SW480 (cell line): Measurements from ENCODE around the gene DPYSL4.

Source experiments
- DNase-seq: peaks from one replicate; pipeline ENCODE4 v3.0.0-alpha.2; 2016; ENCODE audit warnings: low spot score

Gene DPYSL4

GRCh38 chr10:132186488-132187429 lies at the start of gene DPYSL4:
DPYSL4 (plus strand) TSS chr10:132186948; CDS start chr10:132187064, 116 bp downstream.
- DNase-seq: no peak

GRCh38 chr10:132137111-132138072 lies 49.4 kb upstream of the DPYSL4 start:
- no peak for DNase-seq

- DNase-seq: no peak
These were observed 48.6 kb upstream of the DPYSL4 start for GRCh38 chr10:132138133-132138532.

- DNase-seq: no peak
These were observed 48.2 kb upstream of the DPYSL4 start for GRCh38 chr10:132138596-132138995.

DNA sequence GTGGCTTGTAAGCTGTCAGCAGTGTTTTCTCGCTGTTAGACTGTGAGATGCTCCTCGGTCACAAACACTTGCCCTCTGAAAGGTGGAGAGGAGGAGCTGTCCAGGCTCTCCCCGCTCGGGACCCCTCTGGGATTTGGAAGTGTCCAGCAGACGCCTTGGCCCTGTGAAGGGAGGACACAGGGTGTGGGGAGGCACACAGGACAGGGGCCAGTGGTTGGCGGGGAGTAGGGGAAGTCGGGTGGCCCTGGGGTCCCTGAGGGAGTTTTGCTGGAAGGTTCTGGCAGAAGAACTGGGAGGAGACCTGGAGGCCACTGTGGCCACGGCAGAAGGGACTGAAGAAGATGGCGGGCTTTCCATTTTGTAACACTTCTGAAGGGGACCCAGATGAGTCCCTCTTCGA lies 47.2 kb upstream of the DPYSL4 start:
- DNase-seq: no peak

- DNase-seq: no peak
These were observed 46.4 kb upstream of the DPYSL4 start for GRCh38 chr10:132140167-132140925.

DNA sequence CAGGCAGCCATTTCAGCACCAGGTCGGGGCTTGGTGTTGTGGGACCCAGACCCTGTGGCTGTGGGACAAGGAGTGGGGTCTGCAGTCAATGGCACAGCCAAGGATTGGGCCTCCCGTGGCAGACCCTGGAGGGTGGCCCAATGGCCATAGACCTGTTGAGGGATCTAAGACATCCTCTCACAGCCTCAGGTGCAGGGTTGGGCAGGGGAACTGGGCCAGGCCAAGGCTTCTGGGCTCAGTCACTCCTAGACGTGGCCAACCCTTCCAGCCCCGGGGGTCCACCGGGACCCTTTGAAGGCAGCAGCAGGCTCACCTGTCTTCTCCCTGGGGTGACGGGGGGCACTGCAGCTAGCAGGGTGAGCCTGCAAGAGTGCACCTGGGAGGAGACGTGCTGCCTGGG lies 45.7 kb upstream of the DPYSL4 start:
- no peak for DNase-seq

DNA sequence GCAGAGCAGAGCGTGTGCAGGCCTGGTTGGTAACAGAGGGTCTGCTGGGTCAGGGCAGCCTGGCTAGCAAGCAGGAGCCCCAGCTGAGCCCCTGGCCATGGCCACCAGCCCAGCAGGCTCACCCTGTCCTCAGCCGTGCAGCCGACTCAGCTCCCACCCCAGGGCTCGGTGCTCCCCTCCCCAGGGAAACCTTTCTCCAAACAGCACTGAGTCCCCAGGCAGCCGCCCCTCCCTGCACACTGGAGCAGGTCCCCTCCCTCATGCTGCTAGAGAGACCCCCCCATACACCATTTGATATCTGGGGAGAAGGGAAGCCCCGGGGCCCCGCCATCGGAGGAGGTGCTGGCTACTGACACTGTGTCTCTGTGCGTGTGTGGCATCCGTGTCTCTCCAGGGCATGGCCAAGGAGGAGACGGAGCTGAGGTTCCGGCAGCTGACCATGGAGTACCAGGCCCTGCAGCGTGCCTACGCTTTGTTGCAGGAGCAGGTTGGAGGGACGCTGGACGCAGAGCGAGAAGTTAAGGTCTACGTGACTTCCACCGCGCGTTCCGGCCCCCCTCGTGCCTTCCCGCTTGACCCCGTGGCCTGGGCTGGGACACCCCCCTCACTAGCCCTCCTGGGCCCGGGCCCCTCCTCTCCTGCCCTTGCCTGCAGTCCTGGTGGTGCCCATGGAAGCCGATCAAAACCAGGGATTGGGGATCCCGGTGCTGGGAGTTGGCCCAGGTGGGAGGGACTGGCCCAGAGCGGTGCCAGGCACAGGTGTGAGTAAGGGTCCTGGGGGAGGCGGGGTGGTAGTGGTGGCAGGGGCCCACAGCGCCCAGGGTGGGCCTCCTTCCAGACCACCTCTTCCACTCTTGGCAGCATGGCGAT lies 45.0 kb upstream of the DPYSL4 start:
- DNase-seq: no peak

- peak; percentile 25 for DNase-seq
These were observed 44.2 kb upstream of the DPYSL4 start for GRCh38 chr10:132142396-132143161.

- DNase-seq: no peak
These were observed 43.6 kb upstream of the DPYSL4 start for GRCh38 chr10:132143162-132143561.

DNA sequence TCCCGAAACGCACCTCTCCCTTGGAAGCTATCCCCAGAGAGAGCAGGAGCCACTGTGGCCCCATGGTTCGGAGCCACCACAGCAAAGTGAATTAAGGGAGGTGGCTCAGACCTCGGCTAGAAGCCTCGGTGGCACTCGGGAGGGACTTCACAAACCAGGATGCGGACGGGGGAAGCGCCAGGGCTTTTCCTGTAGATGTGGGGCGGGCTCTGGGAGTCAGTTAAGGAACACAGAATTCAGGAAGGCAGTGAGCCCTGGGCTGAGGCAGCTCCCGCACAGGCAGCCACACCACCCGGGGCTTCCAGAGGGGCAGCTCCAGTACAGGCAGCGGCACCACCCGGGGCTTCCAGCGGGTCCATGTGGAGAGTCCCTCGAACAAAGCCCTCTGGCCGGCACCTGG lies 42.7 kb upstream of the DPYSL4 start:
- no peak for DNase-seq

DNA sequence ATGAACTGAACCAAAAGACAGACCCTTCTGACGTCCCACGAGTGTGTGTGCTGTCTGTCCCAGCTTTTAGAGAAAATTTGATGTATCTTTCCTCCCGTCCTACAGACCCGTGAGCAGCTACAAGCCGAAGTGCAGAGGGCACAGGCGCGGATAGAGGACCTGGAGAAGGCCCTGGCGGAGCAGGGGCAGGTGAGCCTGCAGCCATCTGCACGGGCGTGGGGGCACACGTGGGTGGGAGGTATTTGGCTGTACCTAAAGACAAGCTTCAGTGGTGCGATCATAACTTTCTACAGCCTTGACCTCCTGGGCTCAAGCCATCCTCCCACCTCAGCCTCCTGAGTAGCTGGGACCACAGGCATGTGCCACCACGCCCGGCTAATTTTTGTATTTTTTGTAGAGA lies 41.7 kb upstream of the DPYSL4 start:
- no peak for DNase-seq

DNA sequence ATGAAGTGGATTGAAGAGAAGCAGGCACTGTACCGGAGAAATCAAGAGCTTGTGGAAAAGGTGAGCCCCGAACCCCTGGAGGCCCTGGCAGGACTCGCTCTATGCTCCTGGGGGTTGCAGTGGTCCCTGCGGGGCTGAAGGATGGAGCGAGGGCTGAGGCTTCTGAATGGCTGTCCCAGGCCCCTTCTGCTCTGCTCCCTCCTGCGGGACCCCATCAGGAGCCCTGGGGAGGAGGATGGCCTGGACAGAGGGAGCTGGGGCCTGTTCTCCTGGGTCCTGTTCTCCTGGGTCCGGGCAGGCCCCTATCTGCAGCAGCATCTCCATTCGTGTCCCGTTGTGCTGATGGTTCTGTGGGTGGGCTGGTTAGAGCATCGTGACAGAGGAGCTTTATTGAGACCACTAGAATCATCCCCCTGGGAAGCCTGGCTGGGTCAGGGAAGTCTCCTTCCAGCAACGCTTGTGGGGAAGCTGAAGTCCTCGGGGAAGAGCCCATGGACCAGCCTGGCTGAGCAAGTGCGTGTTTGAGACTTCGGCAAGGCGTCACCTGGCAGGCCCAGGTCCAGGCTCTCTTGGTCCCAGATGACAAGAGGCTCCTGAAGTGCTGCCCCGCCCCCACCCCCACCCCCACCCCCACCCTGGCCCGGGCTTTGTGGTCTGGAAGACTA lies 41.1 kb upstream of the DPYSL4 start:
- DNase-seq: no peak

GRCh38 chr10:132146271-132146671 lies 40.5 kb upstream of the DPYSL4 start:
- DNase-seq: no peak

DNA sequence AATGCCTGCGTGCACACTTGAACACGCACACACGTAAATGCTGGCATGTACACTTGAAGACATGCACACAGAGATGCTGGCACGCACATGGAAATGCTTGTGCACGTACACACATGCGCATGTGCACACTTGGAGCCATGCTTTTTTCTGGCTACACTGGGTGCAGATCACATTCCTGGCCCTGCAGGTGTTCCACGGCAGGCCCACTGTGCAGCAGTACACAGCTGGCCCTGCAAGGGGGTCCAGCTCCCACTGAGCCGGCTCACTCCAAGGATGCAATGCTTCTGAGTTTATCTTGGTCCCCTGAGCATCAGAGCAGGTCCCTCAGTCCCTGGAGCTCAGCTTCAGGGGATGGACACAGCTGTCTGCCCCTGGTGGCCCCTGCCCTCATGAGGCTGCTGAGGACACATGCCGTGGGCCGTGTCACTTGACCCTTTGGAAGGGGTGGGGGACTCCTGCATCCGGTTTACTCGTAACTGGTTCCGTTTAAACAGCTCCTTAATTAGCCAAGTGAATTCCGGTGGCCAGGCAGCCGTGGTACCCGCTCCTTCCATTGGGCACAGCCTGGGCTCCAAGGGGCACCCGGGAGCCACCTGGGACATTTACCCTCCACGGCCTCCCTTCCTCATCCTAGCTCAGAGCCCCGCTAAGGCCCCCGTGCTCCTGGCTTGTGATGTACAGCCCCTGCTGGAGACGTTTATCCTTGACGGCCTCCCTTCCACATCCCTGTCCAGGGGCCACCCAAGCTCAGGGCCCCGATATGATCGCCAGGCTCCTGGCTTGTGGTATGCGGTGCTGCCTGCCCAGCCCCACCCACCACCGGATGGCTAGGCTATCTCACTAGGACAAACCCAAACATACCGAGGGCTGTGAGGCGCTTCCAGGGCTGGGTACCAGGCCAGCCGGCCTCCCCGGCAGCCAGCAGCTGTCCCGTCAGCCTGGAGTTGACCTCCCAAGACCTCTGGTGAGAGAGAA lies 39.5 kb upstream of the DPYSL4 start:
- no peak for DNase-seq

- no peak for DNase-seq
These were observed 38.2 kb upstream of the DPYSL4 start for GRCh38 chr10:132148261-132149251.

DNA sequence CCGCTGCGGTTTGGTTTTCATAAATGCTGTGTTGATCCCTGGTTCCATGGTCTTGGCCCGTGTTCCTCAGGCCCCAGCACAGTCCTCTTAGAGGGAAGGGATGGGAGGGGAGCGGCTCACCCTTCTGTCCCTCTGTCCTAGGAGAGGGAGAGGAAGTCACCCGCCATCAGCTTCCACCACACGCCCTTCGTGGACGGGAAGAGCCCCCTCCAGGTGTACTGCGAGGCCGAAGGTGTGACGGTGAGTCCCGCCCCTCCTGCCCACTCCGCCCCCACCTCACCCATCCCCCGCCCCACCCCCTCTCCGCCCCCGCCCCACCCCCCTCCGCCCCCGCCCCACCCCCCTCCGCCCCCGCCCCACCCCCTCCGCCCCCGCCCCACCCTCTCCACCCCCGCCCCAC lies 37.5 kb upstream of the DPYSL4 start:
- DNase-seq: no peak
